B cell (primary cell): ENCODE results near the gene ANKRD62. TPM values are rescaled to one million over a fixed set of nuclear protein-coding genes. Genes with fewer than 3 reads are reported as not detected.

Source experiments
- ATAC-seq: fragments of 200-7000 bp; cut with Tn5 transposase; one replicate; pipeline ENCODE4 v1.10.0; 2021; ENCODE audit warnings: low read depth, mild to moderate bottlenecking, moderate number of reproducible peaks, moderate library complexity
- CTCF ChIA-PET: fragments of 350-600 bp; sonication (Branson Sonifier 250); formaldehyde crosslinking; loops from one replicate; lab custom pipeline; 2021; ENCODE audit warnings: antibody characterized with exemption, inconsistent platforms; lab: Charles Lee
- POLR2A ChIA-PET: fragments of 350-600 bp; sonication (Branson Sonifier 250); formaldehyde crosslinking; loops from one replicate; lab custom pipeline; 2021; ENCODE audit warnings: antibody characterized with exemption; lab: Charles Lee
- DNase-seq: peaks from one replicate; pipeline ENCODE4 v3.0.0; 2013
- H2AFZ ChIP-seq: 2 replicates; pipeline ENCODE4 v1.6.1; 2012; ENCODE audit warnings: mild to moderate bottlenecking, low read depth, low read length; ENCODE audit not compliant: insufficient read depth, poor library complexity, severe bottlenecking
- H3K27ac ChIP-seq, 2 donors: 1 replicate in 1 of 2; 2 replicates in 1 of 2; pipeline ENCODE4 v1.5.1; 2012 to 2013; ENCODE audit warnings: low read length in 2 of 2, mild to moderate bottlenecking in 2 of 2, moderate library complexity in 1 of 2
- H3K27me3 ChIP-seq, 4 experiments: fragments of 200-600 bp in 1 of 4; sonication (generic) in 1 of 4; replicated peaks in 1 of 4; 1 replicate in 2 of 4; 2 replicates in 2 of 4; pipeline versions ENCODE4 v1.6.1 to v1.7.0; 2013 to 2016; ENCODE audit warnings: low read length in 3 of 4, mild to moderate bottlenecking in 2 of 4, mixed read lengths in 1 of 4, moderate library complexity in 1 of 4; ENCODE audit not compliant: insufficient read depth in 4 of 4, control insufficient read depth in 3 of 4; ENCODE audit errors: control extremely low read depth in 1 of 4
- H3K36me3 ChIP-seq, 2 experiments: replicated peaks in 1 of 2; 1 replicate in 1 of 2; 2 replicates in 1 of 2; pipeline versions ENCODE4 v1.6.1 to v1.7.1; 2013; ENCODE audit warnings: low read length in 1 of 2; ENCODE audit not compliant: insufficient read depth in 2 of 2, control insufficient read depth in 1 of 2; ENCODE audit errors: control extremely low read depth in 1 of 2, extremely low read depth in 1 of 2
- H3K4me1 ChIP-seq, 2 donors: fragments of 200-600 bp in 1 of 2; sonication (generic) in 1 of 2; 1 replicate in 1 of 2; 2 replicates in 1 of 2; pipeline versions ENCODE4 v1.5.1 to v1.6.1; 2013 to 2017; ENCODE audit warnings: low read length in 2 of 2; ENCODE audit not compliant: control insufficient read depth in 2 of 2, insufficient read depth in 2 of 2
- H3K4me2 ChIP-seq: replicated peaks from 2 replicates; pipeline ENCODE3; 2012; ENCODE audit warnings: mild to moderate bottlenecking, low read depth, low read length; ENCODE audit not compliant: poor library complexity, severe bottlenecking
- H3K4me3 ChIP-seq, 5 experiments: fragments of 200-600 bp in 1 of 5; sonication (generic) in 1 of 5; 1 replicate in 3 of 5; 2 replicates in 2 of 5; pipeline versions ENCODE4 v1.5.1 to v1.7.0; 2011 to 2016; ENCODE audit warnings: low read length in 4 of 5, mild to moderate bottlenecking in 4 of 5, low read depth in 2 of 5, control low read depth in 1 of 5, moderate library complexity in 1 of 5; ENCODE audit not compliant: insufficient read depth in 1 of 5; ENCODE audit errors: control extremely low read depth in 1 of 5, extremely low read depth in 1 of 5
- H3K79me2 ChIP-seq: fragments of 200-600 bp; sonication (generic); one replicate; pipeline ENCODE4 v1.6.0; 2016; ENCODE audit warnings: low read length; ENCODE audit not compliant: control insufficient read depth, insufficient read depth
- H3K9ac ChIP-seq: fragments of 200-600 bp; sonication (generic); 2 replicates; pipeline ENCODE4 v1.6.1; 2017; ENCODE audit warnings: mild to moderate bottlenecking, low read length, moderate library complexity
- H3K9me3 ChIP-seq, 3 donors: one replicate each; pipeline versions ENCODE4 v1.6.1 to v1.7.1; 2013; ENCODE audit warnings: low read length in 2 of 3; ENCODE audit not compliant: control insufficient read depth in 2 of 3, insufficient read depth in 1 of 3; ENCODE audit errors: control extremely low read depth in 1 of 3
- H4K20me1 ChIP-seq: 2 replicates; pipeline ENCODE4 v1.6.0; 2012; ENCODE audit warnings: mild to moderate bottlenecking, low read length; ENCODE audit not compliant: insufficient read depth, control insufficient read depth, poor library complexity, severe bottlenecking
- H3K27ac Mint-ChIP-seq: one replicate; pipeline ENCODE4 v1.8.0; 2021; ENCODE audit warnings: mixed read lengths
- H3K27me3 Mint-ChIP-seq: one replicate; pipeline ENCODE4 v1.8.0; 2021; ENCODE audit warnings: mixed read lengths
- H3K4me1 Mint-ChIP-seq: one replicate; pipeline ENCODE4 v1.8.0; 2021; ENCODE audit warnings: mixed read lengths
- H3K4me3 Mint-ChIP-seq: one replicate; pipeline ENCODE4 v1.8.0; 2021; ENCODE audit warnings: mixed read lengths
- H3K9me3 Mint-ChIP-seq: one replicate; pipeline ENCODE4 v1.8.0; 2022; ENCODE audit warnings: mixed read lengths; ENCODE audit not compliant: insufficient read depth
- EZH2 ChIP-seq: IDR thresholded peaks from 2 replicates; pipeline ENCODE4 v1.6.1; 2012; ENCODE audit warnings: borderline replicate concordance, low read depth, mild to moderate bottlenecking, moderate library complexity, low read length; ENCODE audit not compliant: insufficient read depth, poor library complexity, severe bottlenecking
- WGBS: methylation state at CpG from one replicate; pipeline ENCODE4 v1.1.5; 2013; ENCODE audit warnings: missing lambda C conversion rate; ENCODE audit not compliant: insufficient coverage; 5-methylcytosine and 5-hydroxymethylcytosine counted together
- intact Hi-C: fragments of 100-400 bp; cut with micrococcal nuclease; formaldehyde crosslinking; loops from one replicate; pipeline ENCODE4 v1.10.0; 2022
- polyA plus RNA-seq: library from polyadenylated mRNA; depleted of rRNA; stranded (reverse); fragments of >200 nt; gene quantifications from 2 replicates; pipeline ENCODE4 v1.2.3, GENCODE V29; 2012
- total RNA-seq, 2 donors: library from RNA; stranded (reverse); fragments of 120-200 nt in 1 of 2; gene quantifications; 1 replicate in 1 of 2; 2 replicates in 1 of 2; pipeline versions ENCODE4 v1.2.3 to v1.2.4, GENCODE V29; 2013 to 2022
- TF ChIP-seq, protein P1 (sequence below): fragments of 200-600 bp; IDR thresholded peaks from one replicate; pipeline ENCODE4 v1.8.0; 2022; ENCODE audit warnings: antibody characterized with exemption, mild to moderate bottlenecking

Gene ANKRD62
- total and polyA plus RNA-seq, 2 donors (not counting 1 experiment from before 2014, with no cell fraction given) = not detected

- no peaks in the 10 kb centered on the region for H4K20me1 ChIP-seq
- no peaks in the 10 kb centered on the region for H3K79me2 ChIP-seq
- H2AFZ ChIP-seq = no peak overlapping the region
- Mint-ChIP-seq H3K27me3 (peaks cover 2% of the 10 kb centered on the region), H3K27ac (no peak overlapping the region), H3K4me1 (peaks cover 2% of the 10 kb centered on the region), H3K4me3 (no peak overlapping the region), H3K9me3 (no peaks in the 10 kb centered on the region)
- H3K27me3 ChIP-seq = no peaks in the 10 kb centered on the region
- intact Hi-C loops = no loop called here
- H3K36me3 ChIP-seq = no peaks in the 10 kb centered on the region
- no peak overlapping the region for H3K4me2 ChIP-seq
- H3K27ac ChIP-seq = no peak overlapping the region
- TF ChIP-seq, protein P1, sequence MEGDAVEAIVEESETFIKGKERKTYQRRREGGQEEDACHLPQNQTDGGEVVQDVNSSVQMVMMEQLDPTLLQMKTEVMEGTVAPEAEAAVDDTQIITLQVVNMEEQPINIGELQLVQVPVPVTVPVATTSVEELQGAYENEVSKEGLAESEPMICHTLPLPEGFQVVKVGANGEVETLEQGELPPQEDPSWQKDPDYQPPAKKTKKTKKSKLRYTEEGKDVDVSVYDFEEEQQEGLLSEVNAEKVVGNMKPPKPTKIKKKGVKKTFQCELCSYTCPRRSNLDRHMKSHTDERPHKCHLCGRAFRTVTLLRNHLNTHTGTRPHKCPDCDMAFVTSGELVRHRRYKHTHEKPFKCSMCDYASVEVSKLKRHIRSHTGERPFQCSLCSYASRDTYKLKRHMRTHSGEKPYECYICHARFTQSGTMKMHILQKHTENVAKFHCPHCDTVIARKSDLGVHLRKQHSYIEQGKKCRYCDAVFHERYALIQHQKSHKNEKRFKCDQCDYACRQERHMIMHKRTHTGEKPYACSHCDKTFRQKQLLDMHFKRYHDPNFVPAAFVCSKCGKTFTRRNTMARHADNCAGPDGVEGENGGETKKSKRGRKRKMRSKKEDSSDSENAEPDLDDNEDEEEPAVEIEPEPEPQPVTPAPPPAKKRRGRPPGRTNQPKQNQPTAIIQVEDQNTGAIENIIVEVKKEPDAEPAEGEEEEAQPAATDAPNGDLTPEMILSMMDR = no peak
- no peak for TF ChIP-seq EZH2
- ChIA-PET POLR2A (no interaction called here), CTCF (no interaction called here)
- no peak overlapping the region for H3K9ac ChIP-seq
- DNase-seq = no peak
- H3K4me3 ChIP-seq = no peak overlapping the region
- H3K4me1 ChIP-seq = no peaks in the 10 kb centered on the region
- WGBS = no CpG with 5 or more reads among the region's 1 CpG
- H3K9me3 ChIP-seq = no peaks in the 10 kb centered on the region
- ATAC-seq = no peak
Measured at GRCh38 chr18:12072996-12073395, 20.6 kb upstream of the ANKRD62 start.

DNA sequence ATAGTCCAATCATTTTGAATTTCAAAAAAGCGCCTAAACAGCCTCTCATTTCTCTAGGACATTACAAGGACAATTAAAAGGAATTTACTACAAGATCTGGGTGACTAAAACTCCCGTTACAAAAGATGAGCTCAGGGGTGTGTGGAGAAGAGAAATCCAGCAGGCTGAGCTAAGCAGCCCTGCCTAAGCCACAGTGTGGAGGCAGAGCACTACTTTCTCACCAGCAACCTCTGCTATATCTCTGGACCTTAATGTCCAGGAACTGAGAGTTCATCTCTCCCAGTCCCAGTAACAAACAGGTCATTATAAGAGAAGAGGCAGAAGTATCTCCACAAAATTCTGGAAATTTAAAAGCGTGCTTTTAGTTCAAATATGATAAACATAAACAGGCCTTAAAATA is 18.9 kb upstream of the ANKRD62 start:
- no peaks in the 10 kb centered on the region for H3K27me3 ChIP-seq
- WGBS = no CpG with 5 or more reads among the region's 3 CpGs
- H3K9ac ChIP-seq = no peak overlapping the region
- H3K4me1 Mint-ChIP-seq = peaks cover 2% of the 10 kb centered on the region
- H3K4me3 ChIP-seq = no peak overlapping the region
- ChIA-PET CTCF (no interaction called here), POLR2A (no interaction called here)
- H3K79me2 ChIP-seq = no peaks in the 10 kb centered on the region
- H3K27me3 Mint-ChIP-seq = peaks cover 2% of the 10 kb centered on the region
- H4K20me1 ChIP-seq = no peaks in the 10 kb centered on the region
- H2AFZ ChIP-seq = no peak overlapping the region
- H3K4me1 ChIP-seq = no peaks in the 10 kb centered on the region
- H3K27ac ChIP-seq = no peak overlapping the region
- H3K36me3 ChIP-seq = no peaks in the 10 kb centered on the region
- H3K27ac Mint-ChIP-seq = no peak overlapping the region
- no peak overlapping the region for H3K4me2 ChIP-seq
- TF ChIP-seq, protein P1 = no peak
- no peak for TF ChIP-seq EZH2
- DNase-seq = no peak
- ATAC-seq = no peak
- intact Hi-C loops = no loop called here
- no peak overlapping the region for H3K4me3 Mint-ChIP-seq
- H3K9me3 ChIP-seq = no peaks in the 10 kb centered on the region
- H3K9me3 Mint-ChIP-seq = no peaks in the 10 kb centered on the region
